Midbrain (tissue), 1 donor: ENCODE results near the gene PGAM1.
"Not testable (repeated sequence)": the region's sequence is repeated elsewhere in the genome, so short reads cannot be mapped to it uniquely, and the experiment has no call there.

Experiments
- DNase-seq: peaks from one replicate; lab custom pipeline; 2025; lab: John Stamatoyannopoulos, UW

The PGAM1 gene

DNA sequence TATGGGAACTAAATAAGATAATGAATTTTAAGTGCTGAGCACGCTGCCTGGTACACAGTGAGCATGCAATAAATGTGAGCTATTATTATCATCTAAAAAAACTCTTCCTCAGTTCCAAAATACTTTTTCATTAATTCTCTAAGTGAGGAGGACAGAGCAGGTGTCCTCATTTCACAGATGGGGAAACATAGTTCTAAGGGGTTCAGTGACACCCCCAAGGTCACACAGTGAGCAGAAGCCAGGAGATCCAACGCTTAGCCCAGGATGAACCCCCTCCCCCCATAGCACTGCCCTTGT is 18.1 kb upstream of the PGAM1 start:
- no peak for DNase-seq

DNA sequence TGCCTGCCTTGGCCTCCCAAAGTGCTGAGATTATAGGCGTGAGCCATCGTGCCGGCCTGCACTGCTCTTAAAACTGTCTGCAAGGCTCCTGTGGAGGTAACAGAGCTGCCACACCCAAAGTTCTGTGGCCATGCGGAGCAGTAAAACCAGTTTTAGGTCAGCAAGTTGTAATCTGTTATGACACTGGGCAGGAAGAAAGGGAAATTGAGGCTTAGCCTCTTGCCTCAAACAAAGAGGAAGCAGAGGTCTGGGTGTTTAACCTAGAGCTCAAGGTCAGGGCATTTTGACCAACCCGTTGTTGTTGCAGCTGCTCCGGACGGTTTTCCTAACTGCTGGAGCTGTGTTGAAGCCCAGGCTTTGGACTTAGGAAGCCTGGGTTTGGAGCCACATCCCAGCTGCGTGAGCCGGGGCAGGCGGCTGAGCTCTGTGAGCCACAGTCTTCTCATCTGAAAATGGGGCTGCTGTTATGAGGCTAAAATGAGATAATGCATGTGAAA is 17.4 kb upstream of the PGAM1 start:
- no peak for DNase-seq

DNA sequence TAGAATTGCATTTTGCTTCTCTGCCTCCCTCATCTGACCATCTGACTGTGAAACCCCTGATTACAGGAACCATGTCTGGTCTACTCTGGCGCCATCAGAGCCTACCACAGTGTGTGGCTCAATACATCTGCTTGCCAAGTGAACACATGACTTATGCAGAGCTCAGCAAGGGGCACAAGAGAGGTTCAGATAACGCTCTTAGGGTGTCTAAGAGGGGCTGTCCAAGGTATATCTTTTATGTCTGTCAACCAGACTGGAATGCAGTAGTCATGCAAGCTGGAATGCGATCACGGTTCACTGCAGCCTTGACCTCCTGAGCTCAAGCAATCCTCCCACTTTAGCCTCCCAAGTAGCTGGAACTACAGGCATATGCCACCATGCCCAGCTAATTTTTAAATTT is 14.6 kb upstream of the PGAM1 start:
- DNase-seq = no peak

DNA sequence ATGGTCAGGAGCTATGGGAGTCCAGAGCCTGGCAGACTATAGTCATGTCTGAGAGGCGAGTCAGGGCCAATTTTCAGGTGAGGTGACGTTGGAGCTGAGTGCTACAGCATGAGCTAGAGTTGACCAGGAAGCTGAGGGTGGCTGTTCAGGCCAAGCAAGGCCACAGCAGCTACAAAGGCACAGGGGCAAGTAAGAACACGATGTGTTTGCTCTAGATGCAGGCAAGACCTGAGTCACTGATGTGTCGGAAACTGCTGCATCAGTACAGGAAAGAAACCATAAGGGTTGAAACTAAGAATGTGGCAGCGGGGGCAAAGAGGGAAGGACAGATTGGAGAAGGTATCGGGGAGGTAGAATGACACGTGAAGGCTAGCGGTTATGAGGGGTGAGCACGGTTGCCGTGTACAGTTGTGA is 13.1 kb upstream of the PGAM1 start:
- no peak for DNase-seq

DNA sequence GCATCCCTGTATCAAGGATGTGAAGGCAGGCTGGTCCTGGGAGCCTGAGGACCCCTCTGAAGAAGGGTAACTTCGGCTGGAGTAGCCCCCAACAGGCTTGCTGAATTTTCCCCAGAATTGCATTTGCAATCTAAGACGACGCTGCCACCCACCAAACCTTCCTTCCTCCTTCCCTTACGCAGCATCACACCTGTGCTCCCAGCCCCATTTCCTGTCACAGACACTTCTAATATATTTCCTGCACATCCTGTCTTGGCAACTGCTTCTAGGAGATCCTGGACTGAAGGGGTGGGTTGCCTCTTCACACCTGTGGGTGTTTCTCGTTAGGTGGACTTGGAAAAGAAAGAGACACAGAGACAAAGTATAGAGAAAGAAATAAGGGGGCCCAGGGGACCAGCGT is 9.4 kb upstream of the PGAM1 start:
- no peak for DNase-seq

DNA sequence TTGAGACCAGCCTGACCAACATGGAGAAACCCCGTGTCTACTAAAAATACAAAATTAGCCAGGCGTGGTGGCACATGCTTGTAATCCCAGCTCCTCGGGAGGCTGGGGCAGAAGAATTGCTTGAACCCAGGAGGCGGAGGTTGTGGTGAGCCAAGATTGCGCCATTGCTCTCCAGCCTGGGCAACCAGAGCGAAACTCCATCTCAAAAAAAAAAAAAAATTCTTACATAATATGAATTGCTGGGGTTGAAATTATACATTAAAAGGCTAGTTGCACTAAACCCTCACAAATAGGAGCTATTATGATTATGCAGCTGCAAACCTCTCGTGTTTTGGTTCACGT is 2.3 kb upstream of the PGAM1 start:
- DNase-seq = not testable (repeated sequence)

DNA sequence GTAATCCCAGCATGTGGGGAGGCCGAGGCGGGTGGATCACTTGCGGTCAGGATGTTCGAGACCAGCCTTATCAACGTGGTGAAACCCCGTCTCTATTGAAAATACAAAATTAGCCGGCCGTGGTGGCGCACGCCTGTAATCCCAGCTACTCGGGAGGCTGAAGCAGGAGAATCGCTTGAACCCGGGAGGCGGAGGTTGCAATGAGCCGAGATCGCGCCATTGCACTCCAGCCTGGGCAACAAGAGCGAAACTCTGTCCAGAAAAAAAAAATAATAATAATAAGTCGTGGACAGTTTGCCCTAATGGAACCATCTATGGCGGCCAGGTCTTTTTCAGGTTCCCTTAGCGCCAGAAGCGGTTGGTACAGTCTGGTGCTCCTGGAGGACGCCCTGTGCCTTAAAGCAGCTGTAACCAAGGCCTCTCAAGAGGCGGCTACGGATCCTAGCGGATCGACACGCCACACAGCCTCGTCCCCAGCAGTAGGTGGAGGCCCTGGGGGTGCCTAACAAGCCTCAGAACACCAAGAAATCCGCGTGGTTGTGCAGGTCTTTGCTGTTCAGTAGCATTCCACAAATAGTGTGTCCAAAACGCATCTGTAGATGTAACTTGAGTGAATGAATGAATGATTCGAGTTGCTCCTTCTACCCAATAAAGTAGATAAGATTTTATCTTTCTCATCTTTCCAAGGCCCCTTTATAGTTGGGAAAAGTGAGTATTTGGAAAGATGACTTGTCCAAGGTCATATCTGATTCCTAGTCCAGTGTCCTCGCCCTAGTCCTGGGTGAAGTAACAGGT is 982 bp downstream of the PGAM1 start:
- DNase-seq = no peak

DNA sequence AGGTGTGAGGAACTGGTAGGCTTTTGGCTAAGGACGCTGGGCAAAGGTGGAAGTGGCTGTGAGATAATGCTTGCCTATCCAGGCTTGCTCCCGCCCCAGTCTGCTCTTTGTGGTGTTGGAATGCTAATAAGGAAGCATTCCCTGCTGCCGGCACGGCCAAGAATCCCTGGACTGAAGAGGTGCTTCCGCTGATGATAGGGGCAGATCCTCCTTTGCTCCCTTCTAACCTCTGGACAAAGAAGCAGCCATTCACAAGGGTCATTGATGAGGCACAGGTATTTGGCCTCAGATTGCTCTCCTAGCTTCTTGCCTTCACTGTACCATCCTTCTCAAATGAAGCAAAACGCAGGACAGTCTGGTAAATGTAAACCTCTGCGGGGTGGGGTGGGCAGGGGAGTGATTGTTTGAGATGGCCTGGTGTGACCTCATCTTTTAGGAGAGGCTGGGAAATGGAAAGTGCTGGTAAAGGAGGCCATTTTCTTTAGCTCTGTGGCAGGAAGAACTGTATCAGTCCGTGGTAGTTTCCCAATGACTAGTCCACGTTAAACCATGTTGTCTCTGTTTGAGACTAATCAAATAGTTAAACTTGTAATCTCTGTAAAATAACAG is 1.7 kb downstream of the PGAM1 start:
- no peak for DNase-seq

DNA sequence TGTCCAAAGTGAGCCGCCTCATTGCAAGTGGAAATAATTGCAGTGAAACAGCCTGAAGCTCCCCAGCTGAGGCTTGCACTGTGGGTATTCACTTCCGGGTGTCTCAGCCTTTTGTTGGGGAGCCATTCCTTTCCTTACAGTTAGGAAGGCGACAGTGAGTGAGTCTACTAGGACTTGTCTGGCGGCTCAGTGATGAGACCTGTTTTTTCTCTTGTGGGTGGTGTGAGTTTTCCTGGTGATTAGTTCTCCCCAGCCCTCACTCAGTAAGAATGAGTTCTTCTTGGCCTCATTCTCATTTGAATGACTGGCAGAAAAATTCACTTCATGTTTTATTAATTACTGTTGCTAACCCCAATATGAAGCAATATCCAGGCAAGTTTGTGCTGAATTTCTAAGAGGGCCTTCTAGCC is 2.6 kb downstream of the PGAM1 start:
- DNase-seq = no peak

DNA sequence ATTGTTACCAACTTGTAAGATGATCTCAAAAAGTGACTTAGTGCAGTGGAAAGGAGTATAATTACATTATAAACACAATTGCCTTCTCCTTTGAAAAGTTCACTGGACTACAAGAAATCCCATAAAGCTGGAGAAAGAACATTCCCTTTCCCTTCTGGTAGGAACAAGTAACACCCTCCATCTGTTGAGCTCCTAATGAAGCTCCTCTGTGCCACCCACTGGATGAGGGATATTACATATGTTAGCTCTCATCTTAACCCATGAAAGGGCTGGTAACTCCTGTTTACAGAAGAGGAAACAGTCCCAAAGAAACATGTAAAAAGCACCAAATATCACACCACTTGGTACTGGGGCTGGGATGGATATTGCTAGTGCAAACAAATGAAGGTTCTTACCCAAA is 8.1 kb downstream of the PGAM1 start:
- DNase-seq = no peak

DNA sequence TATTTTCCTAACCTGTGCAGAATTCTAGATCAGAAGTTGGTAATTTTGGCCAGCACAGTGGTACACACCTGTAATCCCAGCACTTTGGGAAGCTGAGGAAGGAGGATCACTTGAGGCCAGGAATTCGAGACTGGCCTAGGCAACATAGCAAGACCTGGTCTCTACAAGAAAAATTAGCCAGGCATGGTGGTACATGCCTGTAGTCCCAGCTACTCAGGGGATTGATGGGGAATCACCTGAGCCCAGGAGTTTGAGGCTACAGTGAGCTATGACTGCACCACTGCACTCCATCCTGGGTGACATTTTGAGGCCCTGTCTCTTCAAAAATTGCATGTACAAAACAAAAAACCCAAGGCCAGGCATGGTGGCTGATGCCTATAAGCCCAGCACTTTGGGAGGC is 8.6 kb downstream of the PGAM1 start:
- no peak for DNase-seq

DNA sequence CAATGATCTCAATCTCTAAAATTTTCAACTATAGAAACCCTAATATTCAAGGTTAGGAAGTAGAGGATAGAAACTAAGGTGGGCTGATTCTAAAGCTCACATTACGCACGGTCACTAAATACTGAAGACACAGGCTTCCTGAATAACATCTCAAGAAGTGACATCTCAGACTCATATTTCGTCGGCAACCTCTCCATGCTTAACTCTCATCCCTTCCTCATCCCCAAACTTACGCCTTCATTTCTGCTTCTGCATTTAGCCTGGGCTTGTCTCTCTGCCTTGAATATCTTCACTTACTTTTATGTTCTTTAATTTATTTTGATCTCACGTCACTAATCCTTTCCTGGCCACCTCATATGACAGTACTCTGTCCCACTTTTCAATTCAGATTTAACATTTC is 9.2 kb downstream of the PGAM1 start:
- no peak for DNase-seq

DNA sequence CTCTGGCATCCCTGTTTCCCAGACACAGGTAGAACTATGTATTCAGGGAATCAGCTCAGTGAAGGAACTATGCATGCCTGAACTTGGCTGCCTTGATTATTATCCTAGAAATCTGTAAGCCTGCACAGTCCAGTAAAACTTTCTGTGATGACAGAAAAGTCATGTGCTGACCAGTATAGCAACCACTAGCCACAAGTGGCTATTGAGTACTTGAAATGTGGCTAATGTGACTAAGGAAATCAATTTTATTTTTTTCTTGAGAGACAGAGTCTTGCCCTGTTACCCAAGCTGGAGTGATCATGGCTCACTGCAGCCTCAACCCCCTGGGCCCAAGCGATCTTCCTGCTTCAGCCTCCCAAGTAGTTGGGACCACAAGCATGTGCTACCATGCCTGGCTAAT is 16.3 kb downstream of the PGAM1 start:
- DNase-seq = no peak

DNA sequence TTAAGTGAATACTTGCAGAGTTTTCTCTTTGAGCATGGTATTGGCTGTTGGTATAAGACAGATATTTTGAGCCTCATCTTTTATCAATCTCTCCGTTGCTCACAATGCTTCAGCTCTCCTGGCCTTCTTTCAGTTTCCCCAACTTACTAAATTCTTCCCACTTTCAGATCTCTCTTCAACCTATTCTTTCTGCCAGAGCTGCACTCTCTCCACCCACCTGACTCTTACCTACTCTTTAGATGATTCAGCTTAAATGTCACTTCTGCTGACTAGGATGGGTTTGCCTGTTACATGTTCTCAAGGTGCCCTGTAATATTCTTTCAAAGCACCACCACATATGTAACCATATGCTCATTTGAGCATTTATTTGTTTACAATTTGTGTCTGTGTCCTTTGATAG is 18.2 kb downstream of the PGAM1 start:
- no peak for DNase-seq

DNA sequence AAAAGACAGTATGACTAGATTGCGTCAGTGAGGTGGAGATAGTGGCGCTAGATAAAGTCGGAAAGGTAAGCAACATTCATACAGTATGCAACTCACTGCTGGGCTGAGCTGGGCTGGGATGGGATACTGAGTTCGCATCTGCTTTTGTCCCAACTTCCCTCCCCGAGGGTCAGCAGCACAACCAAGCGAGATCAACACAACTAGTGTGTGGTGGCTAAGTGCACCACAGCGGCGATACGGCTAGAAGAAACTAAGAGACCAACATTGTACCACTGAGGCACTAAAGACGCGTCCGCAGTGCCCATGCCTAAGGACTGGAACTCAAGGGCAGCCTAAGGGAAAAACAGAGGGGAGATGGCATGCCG is 19.3 kb downstream of the PGAM1 start:
- no peak for DNase-seq

DNA sequence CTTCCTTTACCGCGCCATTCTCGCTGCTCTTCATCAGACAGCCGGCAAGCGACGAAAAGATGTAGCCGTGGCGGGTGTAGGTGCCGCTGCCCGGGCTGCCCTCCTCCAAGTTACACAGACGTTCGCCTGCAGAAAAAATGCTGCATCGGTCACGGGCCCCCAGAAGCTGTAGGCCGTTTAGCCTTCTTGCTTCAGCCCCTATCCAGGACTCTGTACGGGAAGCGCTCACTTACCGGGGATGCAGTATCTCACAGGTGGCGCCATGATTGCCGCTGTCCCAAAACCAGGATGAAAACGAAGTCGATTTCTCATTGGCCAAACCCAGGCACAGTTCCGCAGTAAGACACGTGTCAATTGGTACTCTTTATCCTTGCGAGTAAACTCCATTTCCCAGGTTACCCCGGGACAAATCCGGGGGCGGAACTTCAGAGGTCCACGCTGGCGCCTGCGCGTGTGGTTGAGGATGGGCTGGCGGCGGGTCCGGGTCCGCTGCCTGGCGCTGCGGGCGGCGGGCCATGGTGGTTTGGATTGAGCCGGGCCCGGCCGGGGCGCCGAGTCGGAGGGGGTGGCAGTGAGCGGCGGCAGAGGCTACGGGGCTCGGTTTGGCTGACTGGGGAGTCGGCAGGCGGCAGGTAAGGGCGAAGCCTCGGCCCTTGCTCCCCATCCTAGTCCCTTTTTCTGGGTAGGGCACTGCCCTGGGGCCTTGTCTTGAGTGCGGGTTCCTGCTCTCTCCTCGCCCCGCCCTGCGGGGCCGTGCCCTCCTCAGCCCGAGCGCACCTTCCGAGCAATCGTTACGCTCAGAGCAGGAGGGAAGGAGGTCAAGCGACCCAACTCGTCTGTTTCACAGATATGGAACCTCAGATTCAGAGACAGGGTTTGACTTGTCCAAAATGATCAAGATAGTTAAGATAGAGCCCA is 20.0 kb downstream of the PGAM1 start, which contains the start of the genes EXOSC1 and ZDHHC16:
TSS of gene EXOSC1 (minus strand) at position 285 of the 918 bp plus-strand sequence. CDS start at position 264, 21 bp downstream.
TSS of gene ZDHHC16 (plus strand) at position 454 of the 918 bp plus-strand sequence. CDS start 5,501 bp downstream, outside the sequence.
- peak; percentile 97 for DNase-seq

DNA sequence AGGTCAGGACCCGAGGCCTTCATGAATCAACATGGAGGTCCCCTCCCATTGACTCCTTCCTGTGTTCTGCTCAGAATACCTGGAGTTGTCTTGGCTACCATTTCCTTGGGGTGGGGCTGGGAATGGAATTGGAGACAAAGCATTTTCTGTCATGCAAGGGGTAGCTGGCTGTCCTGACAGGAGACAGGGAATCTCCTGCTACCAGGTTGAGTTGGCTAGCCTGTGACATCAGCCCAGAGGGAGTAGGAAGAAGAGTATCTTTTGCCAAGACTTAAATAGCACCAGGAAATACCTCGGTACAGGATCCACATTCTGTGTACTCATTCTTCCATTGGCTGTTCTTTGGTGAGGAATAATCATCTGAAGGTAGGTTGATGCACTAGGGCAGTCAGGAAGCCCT is 24.8 kb downstream of the PGAM1 start:
- no peak for DNase-seq

DNA sequence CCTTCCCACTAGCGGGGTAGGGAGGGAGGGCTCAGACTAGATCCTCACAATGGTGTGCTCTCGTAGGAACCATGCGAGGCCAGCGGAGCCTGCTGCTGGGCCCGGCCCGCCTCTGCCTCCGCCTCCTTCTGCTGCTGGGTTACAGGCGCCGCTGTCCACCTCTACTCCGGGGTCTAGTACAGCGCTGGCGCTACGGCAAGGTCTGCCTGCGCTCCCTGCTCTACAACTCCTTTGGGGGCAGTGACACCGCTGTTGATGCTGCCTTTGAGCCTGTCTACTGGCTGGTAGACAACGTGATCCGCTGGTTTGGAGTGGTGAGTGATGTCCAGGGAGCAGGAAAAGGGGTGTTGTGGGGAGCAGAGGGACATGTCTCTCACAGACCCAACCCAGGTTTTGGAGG is 25.6 kb downstream of the PGAM1 start:
- no peak for DNase-seq

DNA sequence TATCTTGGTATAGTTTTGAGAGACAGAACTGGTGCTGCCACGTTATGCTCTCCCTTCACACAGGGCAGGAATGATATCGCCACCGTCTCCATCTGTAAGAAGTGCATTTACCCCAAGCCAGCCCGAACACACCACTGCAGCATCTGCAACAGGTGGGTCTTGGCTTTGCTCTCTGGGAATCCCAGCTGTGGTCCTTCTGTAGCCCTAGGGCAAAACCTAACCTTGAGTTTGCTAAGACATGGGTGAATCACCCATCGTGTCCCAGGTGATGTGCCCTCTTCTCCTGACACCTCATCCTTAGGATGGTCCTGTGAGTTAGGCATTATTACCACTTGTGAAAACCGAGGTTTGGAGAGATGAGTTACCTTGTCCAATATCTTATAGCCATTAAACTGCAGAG is 26.4 kb downstream of the PGAM1 start:
- DNase-seq = no peak

DNA sequence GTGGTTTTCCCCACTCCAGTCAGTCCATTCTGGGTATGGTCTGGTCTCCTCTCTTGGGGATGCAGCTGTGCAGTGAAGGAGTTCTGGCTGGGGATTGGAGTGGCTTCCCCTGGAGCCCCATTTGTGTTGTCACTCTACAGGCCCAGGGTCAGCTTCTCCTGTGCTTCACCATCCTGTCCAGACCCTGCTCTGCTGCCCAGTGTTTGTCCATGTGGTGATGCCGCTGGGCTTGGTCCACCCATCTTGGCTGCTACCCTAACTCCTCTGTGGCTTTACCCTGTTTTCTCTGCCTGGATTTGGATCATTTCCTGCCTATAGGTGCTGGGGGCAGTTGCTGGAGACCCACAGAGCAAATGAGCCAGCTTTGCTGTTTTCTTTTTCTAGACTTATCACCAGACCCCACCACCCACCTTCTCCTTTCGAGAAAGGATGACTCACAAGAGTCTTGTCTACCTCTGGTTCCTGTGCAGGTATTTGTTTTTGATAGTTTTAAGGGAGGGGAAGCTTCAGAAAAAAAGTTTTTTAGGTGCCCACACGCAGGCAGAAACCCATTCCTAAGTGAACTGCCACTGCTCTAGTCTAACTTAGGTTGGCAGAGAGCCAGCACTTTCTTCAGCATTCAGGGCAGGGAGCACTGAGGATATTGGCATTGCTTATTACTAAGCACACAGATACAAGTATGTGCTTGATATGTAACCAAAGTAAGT is 28.5 kb downstream of the PGAM1 start:
- DNase-seq = peak; percentile 33

DNA sequence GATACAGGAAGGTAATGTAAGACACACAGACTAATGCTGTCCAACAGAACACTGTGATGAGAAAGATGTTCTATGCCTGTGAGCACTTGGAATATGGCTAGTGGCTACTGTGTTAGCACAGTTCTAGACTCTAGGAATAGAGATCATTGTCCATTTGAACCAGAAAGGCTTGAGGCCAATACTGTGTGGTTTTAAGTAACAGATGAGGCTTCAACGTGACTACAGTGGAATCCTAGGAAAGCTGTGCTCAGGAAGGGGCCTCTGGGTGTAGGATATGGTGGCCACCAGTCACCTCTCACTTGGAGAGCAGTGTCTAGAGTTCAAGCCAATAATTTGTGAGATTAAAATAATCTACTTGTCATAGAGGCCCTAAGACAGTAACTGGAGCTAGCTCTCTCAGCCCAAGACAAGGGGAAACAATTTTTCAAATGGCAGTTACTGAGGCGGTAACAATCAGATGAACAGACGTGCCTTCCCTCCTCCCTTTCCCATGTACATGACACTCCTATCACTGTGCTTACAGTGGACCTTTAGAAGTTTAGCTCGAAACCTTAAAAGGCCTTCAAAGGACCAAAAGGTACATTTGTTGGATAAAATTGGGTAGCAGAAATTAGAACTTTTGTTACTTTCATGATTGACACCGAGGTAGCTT is 30.2 kb downstream of the PGAM1 start:
- no peak for DNase-seq

DNA sequence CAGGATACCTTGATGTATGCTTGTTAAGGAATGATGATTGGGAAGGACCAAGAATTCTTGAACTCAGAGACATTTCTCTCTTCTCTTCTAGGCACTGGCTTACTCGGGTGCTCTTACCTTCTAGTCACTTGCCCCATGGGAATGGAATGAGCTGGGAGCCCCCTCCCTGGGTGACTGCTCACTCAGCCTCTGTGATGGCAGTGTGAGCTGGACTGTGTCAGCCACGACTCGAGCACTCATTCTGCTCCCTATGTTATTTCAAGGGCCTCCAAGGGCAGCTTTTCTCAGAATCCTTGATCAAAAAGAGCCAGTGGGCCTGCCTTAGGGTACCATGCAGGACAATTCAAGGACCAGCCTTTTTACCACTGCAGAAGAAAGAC is 30.7 kb downstream of the PGAM1 start:
- DNase-seq = no peak
